CD4-positive, alpha-beta memory T cell (primary cell): Measurements from ENCODE around the gene ADSL. TPM values are rescaled to one million over a fixed set of nuclear protein-coding genes. Genes with fewer than 3 reads are reported as not detected.

Source experiments
- CTCF ChIA-PET: fragments of 350-600 bp; sonication (Branson Sonifier 250); formaldehyde crosslinking; loops from one replicate; lab custom pipeline; 2021; ENCODE audit warnings: inconsistent platforms; ENCODE audit not compliant: partially characterized antibody; lab: Charles Lee
- POLR2A ChIA-PET: fragments of 350-600 bp; sonication (Branson Sonifier 250); formaldehyde crosslinking; loops from one replicate; lab custom pipeline; 2021; ENCODE audit not compliant: partially characterized antibody; lab: Charles Lee
- DNase-seq, 5 donors: peaks; one replicate each; pipeline versions ENCODE4 v3.0.0 to v3.0.0-alpha.2; 2020 to 2022; ENCODE audit warnings: mixed read lengths in 1 of 5
- H3K27ac ChIP-seq: one replicate; pipeline ENCODE4 v1.7.0; 2013; ENCODE audit warnings: low read depth, low read length
- H3K27me3 ChIP-seq: 2 replicates; pipeline ENCODE4 v1.7.0; 2013; ENCODE audit warnings: mild to moderate bottlenecking, low read length, moderate library complexity; ENCODE audit not compliant: insufficient read depth
- H3K36me3 ChIP-seq: 2 replicates; pipeline ENCODE4 v1.7.0; 2013; ENCODE audit warnings: mild to moderate bottlenecking, low read length, moderate library complexity; ENCODE audit not compliant: insufficient read depth
- H3K4me1 ChIP-seq: 2 replicates; pipeline ENCODE4 v1.7.0; 2013; ENCODE audit warnings: mild to moderate bottlenecking, low read length, moderate library complexity; ENCODE audit not compliant: insufficient read depth
- H3K4me3 ChIP-seq, 2 donors: one replicate each; pipeline ENCODE4 v1.7.0; 2013; ENCODE audit warnings: low read length in 2 of 2, mild to moderate bottlenecking in 1 of 2
- H3K9me3 ChIP-seq, 2 donors: one replicate each; pipeline ENCODE4 v1.7.0; 2013; ENCODE audit warnings: low read length in 2 of 2, control low read depth in 1 of 2; ENCODE audit not compliant: control insufficient read depth in 1 of 2
- H3K27ac Mint-ChIP-seq, 7 donors: one replicate each; pipeline ENCODE4 v1.8.0; 2020 to 2021; ENCODE audit warnings: mixed read lengths in 7 of 7, mild to moderate bottlenecking in 6 of 7, inconsistent platforms in 3 of 7, moderate library complexity in 3 of 7
- H3K27me3 Mint-ChIP-seq, 2 donors: one replicate each; pipeline ENCODE4 v1.8.0; 2020 to 2021; ENCODE audit warnings: mixed read lengths in 2 of 2
- H3K36me3 Mint-ChIP-seq, 2 donors: one replicate each; pipeline ENCODE4 v1.8.0; 2020 to 2021; ENCODE audit warnings: mixed read lengths in 2 of 2, inconsistent platforms in 1 of 2, mild to moderate bottlenecking in 1 of 2
- H3K4me1 Mint-ChIP-seq, 4 donors: one replicate each; pipeline ENCODE4 v1.8.0; 2020 to 2021; ENCODE audit warnings: mixed read lengths in 4 of 4, mild to moderate bottlenecking in 1 of 4
- H3K4me3 Mint-ChIP-seq, 8 donors: one replicate each; pipeline ENCODE4 v1.8.0; 2020 to 2021; ENCODE audit warnings: mixed read lengths in 8 of 8, mild to moderate bottlenecking in 7 of 8, moderate library complexity in 6 of 8, inconsistent platforms in 3 of 8
- H3K9me3 Mint-ChIP-seq, 8 donors: one replicate each; pipeline ENCODE4 v1.8.0; 2020 to 2021; ENCODE audit warnings: mixed read lengths in 8 of 8, mild to moderate bottlenecking in 5 of 8, inconsistent platforms in 3 of 8, moderate library complexity in 1 of 8
- intact Hi-C: fragments of 100-400 bp; cut with micrococcal nuclease; formaldehyde crosslinking; loops from one replicate; pipeline ENCODE4 v1.15.1; 2023
- polyA plus RNA-seq, 2 donors: library from polyadenylated mRNA; unstranded; fragments of 300-500 nt; fragmentation: Illumina TruSeq; gene quantifications; one replicate each; pipeline ENCODE4 v1.2.3, GENCODE V29; 2021
- total RNA-seq, 2 experiments: library from RNA; stranded (reverse); gene quantifications; one replicate each; pipeline ENCODE4 v1.2.3, GENCODE V29; 2021

Gene ADSL
- total and polyA plus RNA-seq, 4 experiments from 2014 or later = 63.3 to 199 (median 109) TPM

GRCh38 chr22:40419718-40420117, 73.4 kb downstream of the ADSL start:
- Mint-ChIP-seq H3K27ac (peak overlapping the region in 2 of 7 donors; percentile 75 to 83), H3K36me3 (peaks cover 45 to 74% of the 10 kb centered on the region in 2 donors)

GRCh38 chr22:40420341-40421081, 74.2 kb downstream of the ADSL start:
- Mint-ChIP-seq H3K27me3 (no peaks in the 10 kb centered on the region), H3K9me3 (no peaks in the 10 kb centered on the region), H3K4me3 (no peak overlapping the region), H3K36me3 (peaks cover 38 to 72% of the 10 kb centered on the region in 2 donors), H3K4me1 (peaks cover 15 to 24% (median 19%) of the 10 kb centered on the region in 4 donors), H3K27ac (peak overlapping the region in 1 of 7 donors; percentile 83)
- no peaks in the 10 kb centered on the region for H3K9me3 ChIP-seq
- no peak overlapping the region for H3K27ac ChIP-seq
- CTCF ChIA-PET = interaction anchor here (1.0 to 1.1 kb wide), 2 partner anchors 16 to 107 kb away, joined by 3 read pairs; no protein-coding TSS in a partner anchor
- H3K4me1 ChIP-seq = peaks cover 2% of the 10 kb centered on the region
- no peak overlapping the region for H3K4me3 ChIP-seq
- no peaks in the 10 kb centered on the region for H3K27me3 ChIP-seq
- intact Hi-C loops = no loop called here
- no peak for DNase-seq
- peaks cover 81% of the 10 kb centered on the region for H3K36me3 ChIP-seq
- POLR2A ChIA-PET = interaction anchor here (0.7 to 1.3 kb wide), 3 partner anchors 8 to 73 kb away, joined by 3 read pairs; partner anchors contain the start of gene SGSM3

More at GRCh38 chr22:40419718-40420117, 73.4 kb downstream of the ADSL start:
- Histone ChIP-seq H3K4me1 (peaks cover 8% of the 10 kb centered on the region), H3K27me3 (no peaks in the 10 kb centered on the region), H3K9me3 (no peaks in the 10 kb centered on the region), H3K27ac (no peak overlapping the region), H3K36me3 (peaks cover 73% of the 10 kb centered on the region), H3K4me3 (no peak overlapping the region)
- Mint-ChIP-seq H3K4me1 (peaks cover 23 to 32% (median 26%) of the 10 kb centered on the region in 4 donors), H3K27me3 (no peaks in the 10 kb centered on the region), H3K4me3 (no peak overlapping the region), H3K9me3 (no peaks in the 10 kb centered on the region)
- no peak for DNase-seq
- intact Hi-C loops = no loop called here
- POLR2A ChIA-PET = interaction anchor here (1.3 kb wide), 2 partner anchors 8 to 9 kb away, joined by 3 read pairs; no protein-coding TSS in a partner anchor
- CTCF ChIA-PET = interaction anchor here (0.7 to 1.0 kb wide), 2 partner anchors 17 to 108 kb away, joined by 3 to 4 read pairs; no protein-coding TSS in a partner anchor

- Histone ChIP-seq H3K27me3 (no peaks in the 10 kb centered on the region), H3K27ac (no peak overlapping the region), H3K36me3 (peaks cover 86% of the 10 kb centered on the region), H3K4me1 (no peaks in the 10 kb centered on the region), H3K4me3 (no peak overlapping the region), H3K9me3 (no peaks in the 10 kb centered on the region)
- Mint-ChIP-seq H3K4me1 (peaks cover 10 to 19% (median 14%) of the 10 kb centered on the region in 4 donors), H3K27ac (peak overlapping the region in 1 of 7 donors; percentile 8), H3K36me3 (peaks cover 41 to 72% of the 10 kb centered on the region in 2 donors), H3K27me3 (no peaks in the 10 kb centered on the region), H3K9me3 (no peaks in the 10 kb centered on the region), H3K4me3 (no peak overlapping the region)
- intact Hi-C loops = no loop called here
- DNase-seq = no peak
- ChIA-PET CTCF (interaction anchor here (1.1 kb wide), 1 partner anchor 16 kb away, joined by 3 read pairs; no protein-coding TSS in a partner anchor), POLR2A (interaction anchor here (0.7 to 1.2 kb wide), 2 partner anchors 51 to 73 kb away, joined by 3 read pairs; partner anchors contain the start of gene SGSM3)
These were observed 74.7 kb downstream of the ADSL start for GRCh38 chr22:40421082-40421350.

- no peak overlapping the region for H3K27ac ChIP-seq
- H3K4me3 ChIP-seq = no peak overlapping the region
- Mint-ChIP-seq H3K27ac (peak overlapping the region; percentile 31 to 91 (median 81)), H3K4me1 (peaks cover 3 to 15% (median 10%) of the 10 kb centered on the region in 4 donors), H3K36me3 (peaks cover 48 to 72% of the 10 kb centered on the region in 2 donors), H3K4me3 (no peak overlapping the region), H3K9me3 (peaks cover 0 to 2% (median 0%) of the 10 kb centered on the region in 8 donors), H3K27me3 (no peaks in the 10 kb centered on the region)
- no peaks in the 10 kb centered on the region for H3K4me1 ChIP-seq
- no peaks in the 10 kb centered on the region for H3K27me3 ChIP-seq
- intact Hi-C loops = no loop called here
- ChIA-PET CTCF (no interaction called here), POLR2A (interaction anchor here (1.2 kb wide), 1 partner anchor 51 kb away, joined by 3 read pairs; the partner anchor contains the start of gene SGSM3)
- DNase-seq = no peak
- no peaks in the 10 kb centered on the region for H3K9me3 ChIP-seq
- H3K36me3 ChIP-seq = peaks cover 89% of the 10 kb centered on the region
These were observed 75.6 kb downstream of the ADSL start for GRCh38 chr22:40421941-40422340.

GRCh38 chr22:40422558-40423309, 76.4 kb downstream of the ADSL start:
- CTCF ChIA-PET = no interaction called here
- Mint-ChIP-seq H3K27me3 (no peaks in the 10 kb centered on the region), H3K4me1 (peaks cover 3 to 15% (median 9%) of the 10 kb centered on the region in 4 donors), H3K9me3 (peaks cover 0 to 2% (median 0%) of the 10 kb centered on the region in 8 donors), H3K36me3 (peaks cover 49 to 77% of the 10 kb centered on the region in 2 donors), H3K27ac (peak overlapping the region; percentile 44 to 91 (median 70)), H3K4me3 (no peak overlapping the region)
- Histone ChIP-seq H3K4me3 (no peak overlapping the region), H3K27ac (no peak overlapping the region), H3K27me3 (no peaks in the 10 kb centered on the region), H3K9me3 (no peaks in the 10 kb centered on the region), H3K36me3 (peaks cover 90% of the 10 kb centered on the region), H3K4me1 (no peaks in the 10 kb centered on the region)
- POLR2A ChIA-PET = interaction anchor here (0.6 kb wide), 1 partner anchor 28 kb away, joined by 3 read pairs; no protein-coding TSS in a partner anchor
- DNase-seq = no peak
- intact Hi-C loops = no loop called here

- no peak overlapping the region for H3K27ac ChIP-seq
- no peak overlapping the region for H3K4me3 Mint-ChIP-seq
- ChIA-PET POLR2A (no interaction called here), CTCF (no interaction called here)
- peaks cover 3 to 15% (median 9%) of the 10 kb centered on the region in 4 donors for H3K4me1 Mint-ChIP-seq
- peaks cover 0 to 2% (median 0%) of the 10 kb centered on the region in 8 donors for H3K9me3 Mint-ChIP-seq
- H3K36me3 Mint-ChIP-seq = peaks cover 49 to 75% of the 10 kb centered on the region in 2 donors
- intact Hi-C loops = no loop called here
- H3K9me3 ChIP-seq = no peaks in the 10 kb centered on the region
- no peak for DNase-seq
- peak overlapping the region in 6 of 7 donors; percentile 31 to 81 (median 71) for H3K27ac Mint-ChIP-seq
- no peaks in the 10 kb centered on the region for H3K4me1 ChIP-seq
- H3K36me3 ChIP-seq = peaks cover 89% of the 10 kb centered on the region
- no peaks in the 10 kb centered on the region for H3K27me3 ChIP-seq
- no peak overlapping the region for H3K4me3 ChIP-seq
- no peaks in the 10 kb centered on the region for H3K27me3 Mint-ChIP-seq
These were observed 77.0 kb downstream of the ADSL start for GRCh38 chr22:40423310-40423688.
